Karpas-422 (cell line): Measurements from ENCODE around the gene TCTN3. TPM values are rescaled to one million over a fixed set of nuclear protein-coding genes. Genes with fewer than 3 reads are reported as not detected.
A peak's percentile ranks its signal among the peaks of the same experiment; 100 is the strongest.

ENCODE experiments used
- DNase-seq: peaks from one replicate; pipeline ENCODE4 v3.0.0-alpha.2; 2015
- H2AFZ ChIP-seq: fragments of 200-600 bp; sonication (generic); 2 replicates; pipeline ENCODE4 v1.6.1; 2014; ENCODE audit warnings: antibody characterized with exemption, low read length, mixed read lengths
- H3K27ac ChIP-seq: fragments of 200-600 bp; sonication (generic); 2 replicates; pipeline ENCODE4 v1.5.1; 2014; ENCODE audit warnings: mild to moderate bottlenecking, low read length, moderate library complexity
- H3K27me3 ChIP-seq: fragments of 200-600 bp; sonication (generic); 2 replicates; pipeline ENCODE4 v1.6.1; 2014; ENCODE audit warnings: low read length, mixed read lengths
- H3K36me3 ChIP-seq: fragments of 200-600 bp; sonication (generic); 2 replicates; pipeline ENCODE4 v1.6.1; 2014; ENCODE audit warnings: low read length, mixed read lengths; ENCODE audit not compliant: insufficient read depth
- H3K4me1 ChIP-seq: fragments of 200-600 bp; sonication (generic); 2 replicates; pipeline ENCODE4 v1.6.1; 2014; ENCODE audit warnings: mild to moderate bottlenecking, low read length, mixed read lengths
- H3K4me2 ChIP-seq: fragments of 200-600 bp; sonication (generic); 2 replicates; pipeline ENCODE4 v1.6.1; 2014; ENCODE audit warnings: low read length, low read depth, mild to moderate bottlenecking; ENCODE audit not compliant: poor library complexity, severe bottlenecking
- H3K4me3 ChIP-seq: fragments of 200-600 bp; sonication (generic); 2 replicates; pipeline ENCODE4 v1.5.1; 2014; ENCODE audit warnings: mild to moderate bottlenecking, antibody characterized with exemption, low read length, mixed read lengths
- H3K79me2 ChIP-seq: fragments of 200-600 bp; sonication (generic); 2 replicates; pipeline ENCODE4 v1.6.1; 2014; ENCODE audit warnings: mild to moderate bottlenecking, low read length, mixed read lengths
- H3K9ac ChIP-seq: fragments of 200-600 bp; sonication (generic); 2 replicates; pipeline ENCODE4 v1.6.0; 2014; ENCODE audit warnings: low read length
- H3K9me2 ChIP-seq: fragments of 200-600 bp; sonication (generic), shearing (Covaris generic); replicated peaks from 2 replicates; pipeline ENCODE4 v1.6.0; 2014; ENCODE audit warnings: mild to moderate bottlenecking, low read length, moderate library complexity; ENCODE audit not compliant: insufficient read depth
- H3K9me3 ChIP-seq: fragments of 300-700, 200-600 bp; sonication (generic); 2 replicates; pipeline ENCODE4 v1.6.1; 2014; ENCODE audit warnings: low read length, mixed read lengths
- H4K20me1 ChIP-seq: fragments of 200-600 bp; sonication (generic); 2 replicates; pipeline ENCODE4 v1.6.1; 2014; ENCODE audit warnings: mild to moderate bottlenecking, antibody characterized with exemption, low read length, low read depth; ENCODE audit not compliant: insufficient read depth
- total RNA-seq: library from RNA; depleted of rRNA; stranded (reverse); fragments of >200 nt; shearing (Covaris generic); gene quantifications from 2 replicates; pipeline ENCODE4 v1.2.3, GENCODE V29; 2014; ENCODE audit warnings: low replicate concordance

The TCTN3 gene
- total RNA-seq, 1 experiment from 2014 or later: 14.2 TPM

- Histone ChIP-seq H3K9ac (peak within 1 kb of the TSS; percentile 83), H3K9me2 (no peaks in the 10 kb centered on the region), H2AFZ (peak within 1 kb of the TSS; percentile 63; the same call in 1 of the 2 replicates), H3K27ac (no peak within 1 kb of the TSS), H3K79me2 (peaks cover 44% of the 10 kb centered on the region), H3K4me3 (peak within 1 kb of the TSS; percentile 80), H4K20me1 (no peaks in the 10 kb centered on the region), H3K36me3 (peaks cover 28% of the 10 kb centered on the region), H3K9me3 (no peaks in the 10 kb centered on the region), H3K4me2 (peak within 1 kb of the TSS; percentile 81), H3K27me3 (no peaks in the 10 kb centered on the region), H3K4me1 (peaks cover 8% of the 10 kb centered on the region)
- peak; percentile 94 for DNase-seq
These were observed 37.2 kb downstream of the TCTN3 start, which contains the start of gene ALDH18A1 for GRCh38 chr10:95656291-95657164. Gene ALDH18A1, minus strand, starts transcription at chr10:95656711. Its CDS starts 3,334 bp downstream, at chr10:95653377.

DNA sequence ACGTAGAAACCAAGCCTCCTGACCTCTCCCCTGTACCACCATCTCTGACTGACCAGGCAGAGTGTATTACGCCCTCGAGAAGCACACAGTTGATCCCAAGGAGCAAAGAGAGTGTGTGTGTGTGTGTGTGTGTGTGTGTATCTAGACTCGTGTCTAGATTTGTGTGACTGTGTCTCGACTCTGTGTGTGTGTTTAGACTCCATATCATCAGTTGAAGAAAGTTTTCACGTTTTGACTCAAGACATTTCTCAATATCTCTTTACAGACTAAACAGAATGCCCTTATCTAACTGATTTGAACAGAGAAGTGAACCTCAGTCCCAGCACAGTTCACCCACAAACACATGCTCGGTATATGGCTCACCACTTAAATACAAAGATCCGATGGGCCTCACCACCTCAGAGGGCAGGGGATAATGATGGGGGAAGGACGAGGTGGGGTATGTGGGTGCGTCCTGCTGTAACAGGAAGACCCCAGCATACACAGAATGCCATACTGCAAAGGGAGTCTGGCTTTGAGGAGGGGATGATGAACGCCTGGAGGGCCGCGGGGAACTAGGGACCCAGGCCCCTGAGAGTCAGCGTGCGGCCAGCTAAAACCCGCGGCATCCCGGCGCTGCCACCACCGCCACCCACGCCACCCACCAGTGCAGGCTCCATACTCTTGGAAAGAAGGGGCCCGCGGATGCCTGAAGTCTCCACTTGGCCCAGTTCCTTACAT, 38.0 kb downstream of the TCTN3 start:
- peaks cover 8% of the 10 kb centered on the region for H3K4me1 ChIP-seq
- no peaks in the 10 kb centered on the region for H4K20me1 ChIP-seq
- peak overlapping the region; percentile 80 for H3K4me3 ChIP-seq
- DNase-seq: peak; percentile 49
- H2AFZ ChIP-seq: no peak overlapping the region; the same call in 1 of the 2 replicates
- no peak overlapping the region for H3K27ac ChIP-seq
- peak overlapping the region; percentile 81 for H3K4me2 ChIP-seq
- H3K36me3 ChIP-seq: peaks cover 29% of the 10 kb centered on the region
- H3K79me2 ChIP-seq: peaks cover 50% of the 10 kb centered on the region
- H3K9ac ChIP-seq: peak overlapping the region; percentile 83
- no peaks in the 10 kb centered on the region for H3K9me3 ChIP-seq
- H3K9me2 ChIP-seq: no peaks in the 10 kb centered on the region
- H3K27me3 ChIP-seq: no peaks in the 10 kb centered on the region

GRCh38 chr10:95653895-95654294, 39.8 kb downstream of the TCTN3 start:
- Histone ChIP-seq H2AFZ (no peak overlapping the region), H3K9me3 (no peaks in the 10 kb centered on the region), H3K9ac (no peak overlapping the region), H3K27me3 (no peaks in the 10 kb centered on the region), H3K4me2 (no peak overlapping the region), H3K27ac (no peak overlapping the region), H4K20me1 (no peaks in the 10 kb centered on the region), H3K36me3 (peaks cover 36% of the 10 kb centered on the region), H3K4me1 (peaks cover 9% of the 10 kb centered on the region), H3K4me3 (no peak overlapping the region), H3K79me2 (peaks cover 60% of the 10 kb centered on the region), H3K9me2 (no peaks in the 10 kb centered on the region)
- no peak for DNase-seq

DNA sequence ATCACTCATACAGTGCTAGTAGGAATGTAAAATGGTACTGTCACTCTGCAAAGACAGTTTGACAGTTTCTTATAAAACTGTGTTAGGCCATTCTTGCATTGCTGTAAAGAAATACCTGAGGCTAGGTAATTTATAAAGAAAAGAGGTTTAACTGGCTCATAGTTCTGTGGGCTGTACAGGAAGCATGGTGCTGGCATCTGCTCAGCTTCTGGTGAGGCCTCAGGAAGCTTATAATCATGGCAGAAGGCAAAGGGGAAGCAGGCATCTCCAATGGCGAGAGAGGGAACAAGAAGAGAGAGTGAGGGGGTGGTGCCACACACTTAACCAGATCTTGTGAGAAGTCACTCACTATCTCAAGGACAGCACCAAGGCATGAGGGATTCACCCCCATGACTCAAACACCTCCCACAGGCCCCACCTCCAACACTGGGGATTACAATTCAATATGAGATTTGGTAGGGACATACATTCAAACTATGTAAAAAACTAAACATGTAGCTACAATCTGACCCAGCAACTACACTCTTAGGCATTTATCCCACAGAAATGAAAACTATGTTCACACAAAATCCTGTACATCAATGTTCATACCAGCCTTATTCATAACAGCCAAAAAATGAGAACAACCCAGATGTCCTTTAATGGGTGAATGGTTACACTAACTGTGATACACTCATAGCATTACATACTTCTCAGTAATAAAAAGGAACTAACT, 42.2 kb downstream of the TCTN3 start:
- no peaks in the 10 kb centered on the region for H3K9me3 ChIP-seq
- peaks cover 8% of the 10 kb centered on the region for H3K4me1 ChIP-seq
- H3K9ac ChIP-seq: no peak overlapping the region
- peaks cover 36% of the 10 kb centered on the region for H3K36me3 ChIP-seq
- H3K79me2 ChIP-seq: peaks cover 83% of the 10 kb centered on the region
- no peaks in the 10 kb centered on the region for H3K9me2 ChIP-seq
- H2AFZ ChIP-seq: no peak overlapping the region
- no peaks in the 10 kb centered on the region for H3K27me3 ChIP-seq
- no peak for DNase-seq
- H3K27ac ChIP-seq: no peak overlapping the region
- no peaks in the 10 kb centered on the region for H4K20me1 ChIP-seq
- H3K4me2 ChIP-seq: no peak overlapping the region
- no peak overlapping the region for H3K4me3 ChIP-seq

GRCh38 chr10:95650232-95650631, 43.5 kb downstream of the TCTN3 start:
- no peaks in the 10 kb centered on the region for H3K27me3 ChIP-seq
- H3K4me3 ChIP-seq: no peak overlapping the region
- no peak overlapping the region for H3K27ac ChIP-seq
- DNase-seq: peak; percentile 20
- no peak overlapping the region for H2AFZ ChIP-seq
- peaks cover 36% of the 10 kb centered on the region for H3K36me3 ChIP-seq
- H3K9ac ChIP-seq: no peak overlapping the region
- peaks cover 82% of the 10 kb centered on the region for H3K79me2 ChIP-seq
- H3K9me3 ChIP-seq: no peaks in the 10 kb centered on the region
- H4K20me1 ChIP-seq: no peaks in the 10 kb centered on the region
- H3K4me2 ChIP-seq: no peak overlapping the region
- H3K4me1 ChIP-seq: peaks cover 7% of the 10 kb centered on the region
- no peaks in the 10 kb centered on the region for H3K9me2 ChIP-seq

DNA sequence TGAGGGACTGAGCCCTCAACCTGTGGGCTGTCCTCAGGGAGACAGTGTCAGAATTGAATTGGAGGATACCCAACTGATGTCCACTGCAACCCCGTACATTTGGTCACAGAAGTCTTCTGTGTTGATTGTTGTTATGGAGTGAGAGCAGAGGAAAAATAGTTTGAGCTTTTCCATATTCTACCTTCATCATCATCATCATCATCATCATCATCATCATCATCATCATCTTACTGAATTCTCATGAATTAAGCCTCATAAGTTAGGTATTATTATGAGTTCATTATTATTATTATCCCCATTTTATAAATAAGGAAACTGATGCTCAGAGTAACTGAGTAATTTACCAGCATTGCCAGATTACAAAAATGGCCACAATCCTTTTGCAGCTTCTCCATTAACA, 45.6 kb downstream of the TCTN3 start:
- Histone ChIP-seq H3K79me2 (peaks cover 70% of the 10 kb centered on the region), H3K9ac (no peak overlapping the region), H4K20me1 (no peaks in the 10 kb centered on the region), H3K9me2 (no peaks in the 10 kb centered on the region), H3K4me3 (no peak overlapping the region), H3K9me3 (no peaks in the 10 kb centered on the region), H3K36me3 (peaks cover 26% of the 10 kb centered on the region), H3K27me3 (no peaks in the 10 kb centered on the region), H3K4me1 (peaks cover 3% of the 10 kb centered on the region), H3K4me2 (no peak overlapping the region), H2AFZ (no peak overlapping the region), H3K27ac (no peak overlapping the region)
- DNase-seq: no peak

DNA sequence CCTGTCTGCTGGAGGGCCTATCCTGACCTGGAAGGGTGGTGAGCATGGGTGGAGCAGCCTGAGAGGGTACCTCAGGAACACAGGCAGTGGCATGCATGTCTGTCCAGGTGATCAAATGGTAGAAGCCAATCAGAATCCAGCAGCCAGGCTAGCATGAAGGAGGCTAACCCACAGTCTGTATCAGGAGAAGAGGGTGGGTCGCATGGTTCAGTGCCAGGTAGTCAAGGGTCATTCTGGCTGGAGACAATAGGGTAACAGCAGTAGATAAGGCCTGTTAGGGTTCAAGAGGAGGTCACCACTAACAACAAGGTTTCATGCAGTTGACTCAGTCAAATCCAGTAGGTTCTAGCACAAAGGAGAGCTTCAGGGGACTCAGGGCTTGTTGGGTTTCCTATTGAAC, 47.6 kb downstream of the TCTN3 start:
- no peaks in the 10 kb centered on the region for H3K27me3 ChIP-seq
- peaks cover 17% of the 10 kb centered on the region for H3K36me3 ChIP-seq
- peaks cover 3% of the 10 kb centered on the region for H3K4me1 ChIP-seq
- no peak overlapping the region for H3K4me2 ChIP-seq
- no peak overlapping the region for H2AFZ ChIP-seq
- H3K4me3 ChIP-seq: no peak overlapping the region
- no peaks in the 10 kb centered on the region for H3K9me2 ChIP-seq
- H4K20me1 ChIP-seq: no peaks in the 10 kb centered on the region
- H3K27ac ChIP-seq: no peak overlapping the region
- peaks cover 60% of the 10 kb centered on the region for H3K79me2 ChIP-seq
- H3K9me3 ChIP-seq: no peaks in the 10 kb centered on the region
- no peak overlapping the region for H3K9ac ChIP-seq
- no peak for DNase-seq

- H3K36me3 ChIP-seq: peaks cover 10% of the 10 kb centered on the region
These were observed 48.8 kb downstream of the TCTN3 start for GRCh38 chr10:95644901-95645300.

More at GRCh38 chr10:95644901-95645300, 48.8 kb downstream of the TCTN3 start:
- H3K27me3 ChIP-seq: no peaks in the 10 kb centered on the region
- H3K79me2 ChIP-seq: peaks cover 50% of the 10 kb centered on the region
- H2AFZ ChIP-seq: no peak overlapping the region
- no peak overlapping the region for H3K9ac ChIP-seq
- no peak for DNase-seq
- H3K9me3 ChIP-seq: no peaks in the 10 kb centered on the region
- H3K27ac ChIP-seq: no peak overlapping the region
- no peak overlapping the region for H3K4me2 ChIP-seq
- no peaks in the 10 kb centered on the region for H3K9me2 ChIP-seq
- H4K20me1 ChIP-seq: no peaks in the 10 kb centered on the region
- H3K4me3 ChIP-seq: no peak overlapping the region
- peaks cover 3% of the 10 kb centered on the region for H3K4me1 ChIP-seq
